Nephron progenitor cell (in vitro differentiated cells): Measurements from ENCODE around the gene UCN2.

ENCODE experiments used
- DNase-seq: peaks from one replicate; pipeline ENCODE4 v3.0.0; 2021
- H3K27ac Mint-ChIP-seq: 2 replicates; pipeline ENCODE4 v1.8.0; 2021; ENCODE audit warnings: mild to moderate bottlenecking, moderate library complexity, mixed read lengths
- H3K27me3 Mint-ChIP-seq: 2 replicates; pipeline ENCODE4 v1.8.0; 2021; ENCODE audit warnings: mild to moderate bottlenecking, low read depth, mixed read lengths; ENCODE audit not compliant: poor library complexity
- H3K36me3 Mint-ChIP-seq: 2 replicates; pipeline ENCODE4 v1.8.0; 2021; ENCODE audit warnings: low read depth, mixed read lengths
- H3K4me1 Mint-ChIP-seq: 2 replicates; pipeline ENCODE4 v1.8.0; 2021; ENCODE audit warnings: mixed read lengths
- H3K4me3 Mint-ChIP-seq: 2 replicates; pipeline ENCODE4 v1.8.0; 2021; ENCODE audit warnings: mild to moderate bottlenecking, moderate library complexity, mixed read lengths
- H3K9me3 Mint-ChIP-seq: 2 replicates; pipeline ENCODE4 v1.8.0; 2021; ENCODE audit warnings: mild to moderate bottlenecking, moderate library complexity, mixed read lengths
- CTCF ChIP-seq: fragments of 200-600 bp; sonication (generic); IDR thresholded peaks from 2 replicates; pipeline ENCODE4 v1.5.0; 2021; ENCODE audit warnings: antibody characterized with exemption

UCN2 gene

GRCh38 chr3:48524970-48525369, 38.6 kb downstream of the UCN2 start:
- peak overlapping the region; percentile 94 for H3K27ac Mint-ChIP-seq
- no peaks in the 10 kb centered on the region for H3K4me1 Mint-ChIP-seq
- no peak for TF ChIP-seq CTCF
- no peaks in the 10 kb centered on the region for H3K9me3 Mint-ChIP-seq
- H3K36me3 Mint-ChIP-seq: peaks cover 50% of the 10 kb centered on the region
- H3K27me3 Mint-ChIP-seq: no peaks in the 10 kb centered on the region
- H3K4me3 Mint-ChIP-seq: no peak overlapping the region
- no peak for DNase-seq

- no peak for TF ChIP-seq CTCF
- Mint-ChIP-seq H3K27ac (no peak overlapping the region), H3K27me3 (peaks cover 2% of the 10 kb centered on the region), H3K36me3 (peaks cover 21% of the 10 kb centered on the region), H3K9me3 (no peaks in the 10 kb centered on the region), H3K4me3 (no peak overlapping the region), H3K4me1 (no peaks in the 10 kb centered on the region)
- DNase-seq: no peak
Measured at GRCh38 chr3:48521635-48522034, 41.9 kb downstream of the UCN2 start.

DNA sequence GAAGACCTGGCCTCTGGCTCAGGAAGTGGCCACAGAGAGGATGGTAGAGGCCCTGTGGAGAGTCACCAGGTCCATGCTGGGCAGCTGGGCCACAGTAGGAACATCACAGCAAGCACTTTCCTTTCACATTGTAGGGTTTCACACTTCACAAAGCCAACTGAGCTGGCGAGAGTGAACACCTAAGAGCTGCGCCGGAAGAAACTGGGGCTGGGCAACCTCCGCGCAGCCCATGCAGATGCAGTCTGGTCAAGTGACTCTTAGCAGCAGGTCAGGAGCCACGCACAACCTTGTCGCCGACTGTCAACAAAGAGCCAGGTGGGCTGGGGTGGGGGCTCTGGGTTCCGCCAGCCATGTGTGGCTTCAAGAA, 44.3 kb downstream of the UCN2 start:
- Mint-ChIP-seq H3K27ac (no peak overlapping the region), H3K27me3 (peaks cover 6% of the 10 kb centered on the region), H3K9me3 (no peaks in the 10 kb centered on the region), H3K36me3 (peaks cover 6% of the 10 kb centered on the region), H3K4me1 (no peaks in the 10 kb centered on the region), H3K4me3 (no peak overlapping the region)
- TF ChIP-seq CTCF: no peak
- no peak for DNase-seq

DNA sequence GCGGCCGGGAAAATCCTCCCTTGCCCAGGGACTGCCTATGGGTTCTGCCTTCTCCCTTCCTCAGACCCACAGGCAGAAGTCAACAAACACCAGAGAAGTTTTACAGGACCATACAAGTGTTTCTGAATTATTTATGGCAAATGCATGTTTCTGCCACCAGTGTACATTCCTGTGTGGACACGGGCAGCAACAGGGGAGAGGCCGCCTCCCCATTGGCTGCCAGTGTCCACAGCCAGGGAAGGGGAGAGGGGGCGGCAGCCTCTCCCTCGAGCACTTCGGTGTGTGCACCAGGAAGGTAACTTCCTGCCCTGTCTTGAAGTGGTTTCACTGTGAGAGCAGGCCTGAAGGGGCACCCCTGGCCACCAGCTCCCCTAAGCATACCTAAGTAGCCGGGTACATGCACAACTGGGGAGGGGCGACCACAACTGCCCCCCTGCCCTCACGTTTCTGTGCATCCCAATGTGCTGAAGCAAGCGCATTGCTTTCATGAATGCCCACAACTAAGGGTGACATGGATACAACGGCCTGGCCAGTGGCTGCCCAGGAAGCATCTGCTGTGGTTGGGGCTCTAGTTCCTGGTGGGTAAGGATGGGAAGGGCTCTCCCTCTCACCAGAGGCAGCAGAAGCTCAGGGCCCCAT, 44.8 kb downstream of the UCN2 start:
- H3K9me3 Mint-ChIP-seq: no peaks in the 10 kb centered on the region
- H3K27me3 Mint-ChIP-seq: peaks cover 6% of the 10 kb centered on the region
- DNase-seq: no peak
- no peak overlapping the region for H3K4me3 Mint-ChIP-seq
- no peak overlapping the region for H3K27ac Mint-ChIP-seq
- H3K36me3 Mint-ChIP-seq: peaks cover 5% of the 10 kb centered on the region
- no peaks in the 10 kb centered on the region for H3K4me1 Mint-ChIP-seq
- no peak for TF ChIP-seq CTCF

- Mint-ChIP-seq H3K27me3 (peaks cover 6% of the 10 kb centered on the region), H3K36me3 (peaks cover 5% of the 10 kb centered on the region), H3K9me3 (no peaks in the 10 kb centered on the region), H3K4me1 (no peaks in the 10 kb centered on the region), H3K4me3 (no peak overlapping the region), H3K27ac (peak overlapping the region; percentile 66)
- no peak for DNase-seq
- TF ChIP-seq CTCF: no peak
Measured at GRCh38 chr3:48518069-48518468, 45.5 kb downstream of the UCN2 start.

DNA sequence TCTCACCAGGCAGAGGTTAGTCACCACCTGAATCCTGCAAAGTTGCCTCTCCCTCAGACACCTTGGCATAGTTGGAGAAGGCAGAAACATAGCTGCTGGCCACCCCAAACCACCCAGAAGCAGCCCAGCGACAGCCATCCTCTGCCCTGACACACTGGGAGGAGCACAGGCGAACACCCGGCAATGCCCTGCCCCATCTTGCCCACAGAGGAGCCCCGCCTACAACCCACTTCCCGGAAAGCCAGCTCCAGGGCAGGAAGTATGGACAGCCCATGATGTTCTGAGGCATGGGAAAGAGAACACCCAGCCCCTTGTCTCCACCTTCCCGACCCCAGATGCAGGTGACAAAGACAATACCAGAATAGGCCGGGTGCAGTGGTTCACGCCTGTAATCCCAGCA, 47.0 kb downstream of the UCN2 start:
- no peaks in the 10 kb centered on the region for H3K9me3 Mint-ChIP-seq
- DNase-seq: no peak
- H3K27me3 Mint-ChIP-seq: peaks cover 6% of the 10 kb centered on the region
- no peak for TF ChIP-seq CTCF
- H3K27ac Mint-ChIP-seq: no peak overlapping the region
- H3K4me1 Mint-ChIP-seq: no peaks in the 10 kb centered on the region
- peaks cover 5% of the 10 kb centered on the region for H3K36me3 Mint-ChIP-seq
- no peak overlapping the region for H3K4me3 Mint-ChIP-seq
